ENCODE data around the gene DCN. TPM values are rescaled to one million over a fixed set of nuclear protein-coding genes. Genes with fewer than 3 reads are reported as not detected.
A peak's percentile ranks its signal among the peaks of the same experiment; 100 is the strongest.

Gene DCN
- total RNA-seq, 1 donor from 2014 or later, result not detected

DNA sequence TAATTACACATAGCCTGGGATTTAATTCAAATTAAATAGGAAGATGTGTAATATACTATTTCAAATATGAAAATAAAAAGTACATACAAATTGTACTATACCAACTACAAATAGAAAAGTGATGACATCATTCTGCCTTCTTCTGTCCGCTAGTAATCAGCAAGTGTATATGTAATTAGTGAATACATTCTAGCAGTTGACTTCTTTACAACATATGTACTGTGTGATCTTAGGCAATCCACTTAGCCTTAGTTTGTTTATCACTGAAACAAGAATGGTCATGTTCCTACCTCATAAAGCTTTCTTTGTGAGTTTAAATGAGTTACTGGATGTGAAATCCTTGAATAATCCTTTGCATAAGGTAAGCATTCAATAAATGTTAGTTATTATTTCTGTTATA is 63.5 kb downstream of the DCN start:
- H3K79me2 ChIP-seq (ENCODE audit: low read depth), result no peaks in the 10 kb centered on the region
- no peaks in the 10 kb centered on the region for H3K27me3 ChIP-seq
- no peaks in the 10 kb centered on the region for H3F3A ChIP-seq (ENCODE audit: low read depth)
- no peaks in the 10 kb centered on the region for H3K36me3 ChIP-seq
- no peaks in the 10 kb centered on the region for H3K9me3 Mint-ChIP-seq
- TF ChIP-seq EZH2 (IDR thresholded peaks at IDR 0.05) (no peak), EZH2phosphoT487 (IDR thresholded peaks at IDR 0.05) (no peak)
- TF ChIP-seq, protein P1, sequence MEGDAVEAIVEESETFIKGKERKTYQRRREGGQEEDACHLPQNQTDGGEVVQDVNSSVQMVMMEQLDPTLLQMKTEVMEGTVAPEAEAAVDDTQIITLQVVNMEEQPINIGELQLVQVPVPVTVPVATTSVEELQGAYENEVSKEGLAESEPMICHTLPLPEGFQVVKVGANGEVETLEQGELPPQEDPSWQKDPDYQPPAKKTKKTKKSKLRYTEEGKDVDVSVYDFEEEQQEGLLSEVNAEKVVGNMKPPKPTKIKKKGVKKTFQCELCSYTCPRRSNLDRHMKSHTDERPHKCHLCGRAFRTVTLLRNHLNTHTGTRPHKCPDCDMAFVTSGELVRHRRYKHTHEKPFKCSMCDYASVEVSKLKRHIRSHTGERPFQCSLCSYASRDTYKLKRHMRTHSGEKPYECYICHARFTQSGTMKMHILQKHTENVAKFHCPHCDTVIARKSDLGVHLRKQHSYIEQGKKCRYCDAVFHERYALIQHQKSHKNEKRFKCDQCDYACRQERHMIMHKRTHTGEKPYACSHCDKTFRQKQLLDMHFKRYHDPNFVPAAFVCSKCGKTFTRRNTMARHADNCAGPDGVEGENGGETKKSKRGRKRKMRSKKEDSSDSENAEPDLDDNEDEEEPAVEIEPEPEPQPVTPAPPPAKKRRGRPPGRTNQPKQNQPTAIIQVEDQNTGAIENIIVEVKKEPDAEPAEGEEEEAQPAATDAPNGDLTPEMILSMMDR (IDR thresholded peaks at IDR 0.05), result no peak
- H4K20me1 ChIP-seq (ENCODE audit: low read depth), result no peaks in the 10 kb centered on the region
- no peak overlapping the region for H3K4me2 ChIP-seq
- no peak overlapping the region for H3K27ac Mint-ChIP-seq
- no peaks in the 10 kb centered on the region for H3K27me3 Mint-ChIP-seq (ENCODE audit: insufficient read depth, low read depth)
- H3K9me3 ChIP-seq (ENCODE audit: low read depth), result no peaks in the 10 kb centered on the region
- H3K9ac ChIP-seq, result no peak overlapping the region
- no peaks in the 10 kb centered on the region for H3K4me1 ChIP-seq
- H2AFZ ChIP-seq (replicated peaks), result no peak overlapping the region
- H3K4me3 Mint-ChIP-seq, result no peak overlapping the region
- H3K27ac ChIP-seq, result no peak overlapping the region
- DNase-seq (ENCODE audit: low spot score), result no peak
- H3K36me3 Mint-ChIP-seq, result no peaks in the 10 kb centered on the region
- no peak overlapping the region for H3K4me3 ChIP-seq
- no peaks in the 10 kb centered on the region for H3K4me1 Mint-ChIP-seq

DNA sequence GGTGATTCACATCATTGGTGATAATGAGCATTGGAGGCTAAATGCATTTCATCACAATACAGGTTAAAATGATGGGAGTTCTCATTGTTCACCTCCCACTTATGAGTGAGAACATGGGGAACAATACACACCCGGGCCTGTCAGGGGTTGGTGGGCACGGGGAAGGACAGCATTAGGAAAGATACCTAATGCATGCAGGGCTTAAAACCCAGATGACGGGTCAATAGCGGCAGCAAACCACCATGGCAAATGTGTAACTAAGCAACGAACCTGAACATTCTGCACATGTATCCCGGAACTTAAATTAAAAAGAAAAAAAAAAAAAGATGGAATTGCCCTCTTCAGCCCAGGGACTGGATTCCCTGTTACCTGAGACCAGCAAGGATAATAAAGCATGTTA is 69.0 kb downstream of the DCN start:
- Histone ChIP-seq H3K27ac (no peak overlapping the region), H3K9me3 (ENCODE audit: low read depth) (no peaks in the 10 kb centered on the region), H3K4me1 (no peaks in the 10 kb centered on the region), H3K36me3 (no peaks in the 10 kb centered on the region), H3K79me2 (ENCODE audit: low read depth) (no peaks in the 10 kb centered on the region), H3K4me2 (no peak overlapping the region), H4K20me1 (ENCODE audit: low read depth) (no peaks in the 10 kb centered on the region), H3K4me3 (no peak overlapping the region), H3F3A (ENCODE audit: low read depth) (no peaks in the 10 kb centered on the region), H3K27me3 (no peaks in the 10 kb centered on the region), H3K9ac (no peak overlapping the region), H2AFZ (replicated peaks) (peak overlapping the region; percentile 27)
- no peak for TF ChIP-seq EZH2phosphoT487 (IDR thresholded peaks at IDR 0.05)
- TF ChIP-seq, protein P1 (IDR thresholded peaks at IDR 0.05), result no peak
- no peak for TF ChIP-seq EZH2 (IDR thresholded peaks at IDR 0.05)
- Mint-ChIP-seq H3K4me3 (no peak overlapping the region), H3K27ac (no peak overlapping the region), H3K36me3 (no peaks in the 10 kb centered on the region), H3K4me1 (peaks cover 22% of the 10 kb centered on the region), H3K9me3 (no peaks in the 10 kb centered on the region), H3K27me3 (ENCODE audit: insufficient read depth, low read depth) (no peaks in the 10 kb centered on the region)
- DNase-seq (ENCODE audit: low spot score), result no peak

DNA sequence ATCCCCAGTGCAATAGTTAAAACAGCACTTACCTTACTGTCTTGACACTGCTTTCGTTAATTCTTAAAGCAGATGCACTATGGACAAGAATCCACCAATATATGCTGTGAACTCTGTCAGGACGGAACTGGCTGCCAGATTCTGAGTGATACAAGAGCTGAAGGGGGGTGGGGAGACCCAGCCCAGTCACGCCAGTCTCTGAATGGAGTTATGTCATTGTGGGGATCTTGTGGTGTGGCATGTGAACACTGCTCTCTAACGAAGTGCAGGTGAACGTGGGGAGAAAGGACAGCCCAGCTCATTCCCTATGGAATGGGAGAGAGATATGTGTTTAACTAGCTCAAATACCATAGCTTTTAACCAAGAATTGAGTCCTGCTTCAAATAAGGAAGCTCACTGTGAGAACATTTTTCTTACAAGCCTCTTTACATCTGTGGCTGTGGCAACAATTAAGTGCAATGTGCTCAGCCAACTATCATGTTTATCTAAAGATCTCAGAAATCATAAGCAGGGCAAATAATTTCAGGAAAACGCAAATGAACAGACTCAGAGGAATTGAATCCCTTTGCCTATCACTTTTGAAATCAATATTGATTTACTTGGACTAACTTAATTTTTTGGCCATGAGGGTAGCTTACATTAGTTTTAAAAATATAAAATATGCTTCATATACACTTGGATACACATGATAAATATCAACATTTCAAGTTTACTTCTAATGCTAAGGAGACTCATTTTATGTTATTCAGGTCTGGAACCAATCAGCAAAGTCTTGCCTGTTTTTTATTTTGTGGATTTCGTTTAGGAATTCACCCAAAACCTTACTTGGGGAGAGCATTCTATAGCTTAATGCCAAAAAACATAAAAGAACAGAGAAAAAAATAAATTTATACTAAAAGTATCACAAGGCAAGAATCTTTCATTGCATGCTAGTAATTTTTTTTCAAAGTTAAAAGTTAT is 71.0 kb downstream of the DCN start, which contains the start of gene LUM:
TSS of gene LUM (minus strand) at position 129 of the 960 bp plus-strand sequence. CDS start 2,515 bp downstream, outside the sequence.
- TF ChIP-seq, protein P1 (IDR thresholded peaks at IDR 0.05), result no peak
- TF ChIP-seq EZH2phosphoT487 (IDR thresholded peaks at IDR 0.05) (no peak), EZH2 (IDR thresholded peaks at IDR 0.05) (no peak)
- Mint-ChIP-seq H3K27me3 (ENCODE audit: insufficient read depth, low read depth) (no peaks in the 10 kb centered on the region), H3K4me1 (peaks cover 22% of the 10 kb centered on the region), H3K36me3 (no peaks in the 10 kb centered on the region), H3K27ac (peak within 1 kb of the TSS; percentile 83), H3K4me3 (peak within 1 kb of the TSS; percentile 37), H3K9me3 (no peaks in the 10 kb centered on the region)
- Histone ChIP-seq H3K9ac (no peak within 1 kb of the TSS), H4K20me1 (ENCODE audit: low read depth) (no peaks in the 10 kb centered on the region), H3K27ac (no peak within 1 kb of the TSS), H3K4me2 (no peak within 1 kb of the TSS), H3K27me3 (no peaks in the 10 kb centered on the region), H2AFZ (replicated peaks) (peak within 1 kb of the TSS; percentile 88), H3K9me3 (ENCODE audit: low read depth) (no peaks in the 10 kb centered on the region), H3K4me3 (no peak within 1 kb of the TSS), H3K4me1 (no peaks in the 10 kb centered on the region), H3K79me2 (ENCODE audit: low read depth) (no peaks in the 10 kb centered on the region), H3K36me3 (no peaks in the 10 kb centered on the region), H3F3A (ENCODE audit: low read depth) (no peaks in the 10 kb centered on the region)
- DNase-seq (ENCODE audit: low spot score), result peak; percentile 23

Data from neural progenitor cell (in vitro differentiated cells).